Measurements from ENCODE around the gene CCDC187. TPM values are rescaled to one million over a fixed set of nuclear protein-coding genes. Genes with fewer than 3 reads are reported as not detected.
A peak's percentile ranks its signal among the peaks of the same experiment; 100 is the strongest.

Gene CCDC187
- total and polyA plus RNA-seq, 12 donors = 0.02 to 0.07 (median 0.03) TPM; not detected in 8

- intact Hi-C loops (cut with DNase I) = no loop called here
- no peak overlapping the region for H3K27ac ChIP-seq
- ATAC-seq (no peak), DNase-seq (peak in 1 of 2 donors; percentile 4)
- no peak overlapping the region for H3K4me3 ChIP-seq
- H3K4me1 ChIP-seq = no peaks in the 10 kb centered on the region
- H3K27me3 ChIP-seq = peaks cover 0 to 21% (median 0%) of the 10 kb centered on the region in 7 donors
- no peaks in the 10 kb centered on the region for H3K9me3 ChIP-seq
- WGBS, 2 donors = 76 to 82% methylated on average over 5 of the region's 5 CpGs
- TF ChIP-seq CTCF (IDR thresholded peaks at IDR 0.05) = no peak
- H3K36me3 ChIP-seq = no peaks in the 10 kb centered on the region
Observed at GRCh38 chr9:136294437-136294836, 9.5 kb downstream of the CCDC187 start.

- whole genome bisulfite sequencing, 2 donors = 84 to 85% methylated on average over 14 of the region's 14 CpGs
- no peak for TF ChIP-seq CTCF (IDR thresholded peaks at IDR 0.05)
- DNase-seq (peak in 1 of 2 donors; percentile 4), ATAC-seq (no peak)
- no peaks in the 10 kb centered on the region for H3K36me3 ChIP-seq
- intact Hi-C loops (cut with DNase I) = no loop called here
- H3K4me1 ChIP-seq = no peaks in the 10 kb centered on the region
- H3K27me3 ChIP-seq = peaks cover 0 to 28% (median 3%) of the 10 kb centered on the region in 7 donors
- H3K9me3 ChIP-seq = no peaks in the 10 kb centered on the region
- H3K4me3 ChIP-seq = no peak overlapping the region
- no peak overlapping the region for H3K27ac ChIP-seq
Observed at GRCh38 chr9:136293476-136294077, 10.3 kb downstream of the CCDC187 start.

GRCh38 chr9:136292591-136293448 is 11.1 kb downstream of the CCDC187 start:
- no peaks in the 10 kb centered on the region for H3K36me3 ChIP-seq
- H3K9me3 ChIP-seq = no peaks in the 10 kb centered on the region
- intact Hi-C loops (cut with DNase I) = no loop called here
- H3K27me3 ChIP-seq = peaks cover 0 to 31% (median 11%) of the 10 kb centered on the region in 7 donors
- TF ChIP-seq CTCF (IDR thresholded peaks at IDR 0.05) = no peak
- H3K4me3 ChIP-seq = no peak overlapping the region
- H3K27ac ChIP-seq = no peak overlapping the region
- 80 to 86% methylated on average over 34 of the region's 34 CpGs for WGBS, 2 donors
- H3K4me1 ChIP-seq = no peaks in the 10 kb centered on the region
- ATAC-seq (peak in 2 of 8 donors; percentile 33 to 45), DNase-seq (no peak)

- H3K27ac ChIP-seq = no peak overlapping the region
- no peak overlapping the region for H3K4me3 ChIP-seq
- TF ChIP-seq CTCF (IDR thresholded peaks at IDR 0.05) = no peak
- no peaks in the 10 kb centered on the region for H3K4me1 ChIP-seq
- H3K9me3 ChIP-seq = no peaks in the 10 kb centered on the region
- DNase-seq (no peak), ATAC-seq (no peak)
- H3K36me3 ChIP-seq = no peaks in the 10 kb centered on the region
- H3K27me3 ChIP-seq = peaks cover 0 to 36% (median 11%) of the 10 kb centered on the region in 7 donors
- WGBS, 2 donors = 85 to 86% methylated on average over 19 of the region's 19 CpGs
- intact Hi-C loops (cut with DNase I) = no loop called here
Observed at GRCh38 chr9:136292026-136292538, 11.8 kb downstream of the CCDC187 start.

All from heart right ventricle (tissue), 16 donors.